Activated CD8-positive, alpha-beta memory T cell treated with anti-CD3 and anti-CD28 coated beads for 36 hours (primary cell): ENCODE data around the gene RALY. TPM values are rescaled to one million over a fixed set of nuclear protein-coding genes. Genes with fewer than 3 reads are reported as not detected.

Source experiments
- CTCF ChIA-PET: fragments of 350-600 bp; sonication (Branson Sonifier 250); formaldehyde crosslinking; loops from one replicate; lab custom pipeline; 2021; ENCODE audit warnings: antibody characterized with exemption; lab: Charles Lee
- POLR2A ChIA-PET: fragments of 350-600 bp; sonication (Branson Sonifier 250); formaldehyde crosslinking; loops from one replicate; lab custom pipeline; 2021; ENCODE audit warnings: antibody characterized with exemption; lab: Charles Lee
- total RNA-seq, 2 experiments: library from RNA; stranded (reverse); gene quantifications; one replicate each; pipeline ENCODE4 v1.2.3, GENCODE V29; 2021

The RALY gene
- total RNA-seq, 2 experiments from 2014 or later, result 145 to 148 TPM

DNA sequence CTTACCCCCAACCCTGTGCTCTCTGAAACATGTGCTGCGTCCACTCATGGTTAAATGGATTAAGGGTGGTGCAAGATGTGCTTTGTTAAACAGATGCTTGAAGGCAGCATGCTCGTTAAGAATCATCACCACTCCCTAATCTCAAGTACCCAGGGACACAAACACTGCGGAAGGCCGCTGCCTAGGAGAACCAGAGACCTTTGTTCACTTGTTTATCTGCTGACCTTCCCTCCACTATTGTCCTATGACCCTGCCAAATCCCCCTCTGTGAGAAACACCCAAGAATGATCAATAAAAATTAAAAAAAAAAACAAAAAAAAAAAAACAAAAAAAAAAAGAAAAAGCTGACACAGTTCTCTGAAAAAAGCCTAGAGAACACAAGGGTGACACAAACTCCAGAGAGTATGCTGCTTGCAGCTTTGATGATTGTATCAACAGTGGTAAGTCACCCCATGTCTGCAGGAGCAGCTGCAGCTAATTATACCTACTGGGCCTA is 139.7 kb downstream of the RALY start:
- POLR2A ChIA-PET, result interaction anchor here (0.6 kb wide), 1 partner anchor 137 kb away, joined by 3 read pairs; no protein-coding TSS in a partner anchor
- CTCF ChIA-PET, result interaction anchor here (0.6 kb wide), 1 partner anchor 254 kb away, joined by 3 read pairs; no protein-coding TSS in a partner anchor

Other genes starting within 250 kb of the RALY start
- gene CHMP4B, start 182.6 kb upstream of the RALY start, total RNA-seq, result 10 to 100 TPM; 84.0 to 87.6 TPM
- gene EIF2S2, start 118.3 kb downstream of the RALY start, total RNA-seq, result 100 to 1,000 TPM; 150 to 154 TPM
- not detected for gene ASIP, start 247.5 kb downstream of the RALY start, total RNA-seq